Hematopoietic multipotent progenitor cell treated with erythropoietin and hydrocortisone succinate and interleukin-3 and kit ligand, for 4 days (in vitro differentiated cells): ENCODE data around the gene GATA2.

Experiments used
- DNase-seq: peaks from one replicate; pipeline ENCODE4 v3.0.0-alpha.2; 2015

GATA2 gene

DNA sequence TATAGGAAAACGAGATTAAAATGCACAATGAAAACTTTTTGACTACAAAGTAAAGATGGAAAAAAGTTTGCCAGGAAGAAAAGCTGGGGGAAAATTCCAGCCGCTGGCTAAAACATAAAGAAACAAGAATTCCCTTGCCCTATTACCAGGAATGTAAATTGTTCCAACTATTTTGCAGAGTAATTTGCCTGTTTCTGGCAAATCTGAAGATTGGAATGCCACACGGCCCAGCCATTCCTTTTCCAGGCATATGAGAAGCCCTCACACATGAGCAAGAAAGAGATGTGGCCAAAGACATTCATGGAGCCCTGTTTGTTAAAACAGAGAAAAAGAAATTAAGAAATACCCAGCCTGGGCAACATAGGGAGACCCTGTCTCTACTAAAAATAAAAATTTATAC lies 8.4 kb upstream of the GATA2 start:
- DNase-seq: no peak

DNA sequence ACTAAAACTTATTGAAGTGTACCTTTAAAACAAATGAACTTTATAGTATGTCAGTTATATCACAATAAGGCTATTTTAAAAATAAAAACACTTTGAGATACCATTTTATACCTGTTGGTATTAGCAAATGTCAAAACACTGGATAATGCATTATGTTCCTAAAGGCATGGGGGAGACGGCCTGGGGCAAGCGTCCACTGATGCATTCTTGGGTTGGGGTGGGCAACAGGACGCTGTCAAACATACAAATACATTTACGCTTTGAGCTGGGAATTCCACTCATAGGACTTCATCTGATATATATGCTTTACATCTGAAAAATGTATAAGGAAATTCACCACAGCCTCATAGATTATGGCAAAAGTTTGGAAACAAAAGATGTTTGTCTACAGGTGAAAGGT lies 7.6 kb upstream of the GATA2 start:
- no peak for DNase-seq

DNA sequence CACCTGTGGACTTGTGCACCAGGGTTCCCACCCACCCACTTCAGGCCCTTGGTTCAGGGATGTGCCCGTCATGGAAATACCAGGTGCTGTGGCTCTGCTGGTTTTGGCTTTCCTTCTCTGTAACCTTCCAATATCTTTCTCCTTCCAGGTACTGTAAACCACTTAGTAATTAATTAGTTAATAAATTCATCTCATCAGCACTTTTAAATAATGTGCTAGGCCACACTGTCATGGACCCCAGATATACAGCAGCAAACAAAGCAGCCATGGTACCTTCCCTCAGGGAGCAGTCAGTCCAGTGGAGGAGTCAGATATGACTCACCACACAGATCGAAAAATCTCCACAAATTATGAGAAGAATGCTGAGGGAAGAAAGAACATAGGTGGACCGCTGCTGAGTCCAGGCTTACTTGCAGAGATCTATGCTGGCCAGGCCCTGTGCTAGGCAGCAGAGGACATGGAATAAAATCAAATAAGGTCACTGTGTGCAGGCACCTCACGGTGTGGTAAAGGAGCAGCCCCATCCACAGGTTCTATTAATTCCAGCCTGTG lies 6.8 kb upstream of the GATA2 start:
- no peak for DNase-seq

GRCh38 chr3:128498901-128499530 lies 6.0 kb upstream of the GATA2 start:
- DNase-seq: no peak

GRCh38 chr3:128498127-128498626 lies 5.2 kb upstream of the GATA2 start:
- DNase-seq: no peak

GRCh38 chr3:128497305-128498126 lies 4.5 kb upstream of the GATA2 start:
- DNase-seq: peak; percentile 93

GRCh38 chr3:128496602-128497304 lies 3.8 kb upstream of the GATA2 start:
- peak; percentile 56 for DNase-seq

DNA sequence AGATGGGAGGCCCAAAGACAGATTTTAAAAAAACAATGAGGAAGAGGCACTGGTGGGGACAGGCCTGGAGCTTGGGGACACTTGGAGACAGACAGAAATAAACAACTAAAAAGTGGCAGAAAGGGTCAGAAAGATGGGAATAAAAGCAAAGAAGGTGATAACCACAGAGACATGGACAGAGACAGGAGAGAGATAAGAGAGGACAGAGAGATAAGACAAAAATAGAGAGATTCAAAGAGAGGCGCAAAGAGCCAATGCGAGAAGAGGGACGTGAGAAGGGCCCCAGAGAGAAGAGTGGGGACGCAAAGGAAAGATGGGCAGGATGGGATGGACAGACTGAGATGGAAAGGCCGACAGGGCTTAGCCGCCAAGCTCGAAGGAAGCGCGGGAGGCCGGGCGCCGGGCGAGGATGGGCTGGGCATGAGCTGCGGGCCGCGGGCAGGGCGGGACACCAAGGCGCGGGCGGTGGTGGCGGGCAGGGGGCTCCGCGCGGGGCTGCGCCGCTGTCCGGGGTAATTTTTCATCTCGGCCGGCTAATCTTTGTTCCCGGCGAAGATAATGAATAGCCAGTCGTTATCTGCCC lies 3.1 kb upstream of the GATA2 start:
- peak; percentile 24 for DNase-seq

DNA sequence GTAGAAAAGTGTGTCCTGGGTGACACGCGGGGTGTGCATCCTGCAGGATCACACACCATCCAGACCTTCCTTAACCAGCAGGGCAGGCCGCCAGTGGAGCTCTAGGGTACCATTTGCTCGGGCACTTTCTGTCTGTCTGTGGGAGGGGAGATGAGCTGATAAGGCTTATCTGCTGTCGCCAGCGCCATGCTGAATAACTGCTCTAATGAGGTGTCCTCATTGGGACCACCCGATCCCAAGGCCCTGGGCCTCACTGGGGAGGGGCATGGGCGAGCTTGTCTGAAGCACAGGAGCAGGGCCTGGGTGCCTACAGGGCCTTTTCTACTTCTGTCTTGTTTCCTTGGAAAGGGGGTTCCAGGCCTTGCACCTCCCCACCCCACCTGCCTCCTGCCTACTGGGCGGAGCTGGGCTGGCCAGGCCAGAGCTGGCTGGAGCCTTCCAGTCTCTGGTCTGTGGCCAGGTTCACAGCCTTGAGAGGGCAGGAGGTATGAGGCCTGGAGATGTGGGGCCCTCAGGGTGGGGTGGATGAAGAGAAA lies 2.5 kb upstream of the GATA2 start:
- DNase-seq: peak; percentile 93

- no peak for DNase-seq
Observed at GRCh38 chr3:128494367-128494650, 1.3 kb upstream of the GATA2 start.

DNA sequence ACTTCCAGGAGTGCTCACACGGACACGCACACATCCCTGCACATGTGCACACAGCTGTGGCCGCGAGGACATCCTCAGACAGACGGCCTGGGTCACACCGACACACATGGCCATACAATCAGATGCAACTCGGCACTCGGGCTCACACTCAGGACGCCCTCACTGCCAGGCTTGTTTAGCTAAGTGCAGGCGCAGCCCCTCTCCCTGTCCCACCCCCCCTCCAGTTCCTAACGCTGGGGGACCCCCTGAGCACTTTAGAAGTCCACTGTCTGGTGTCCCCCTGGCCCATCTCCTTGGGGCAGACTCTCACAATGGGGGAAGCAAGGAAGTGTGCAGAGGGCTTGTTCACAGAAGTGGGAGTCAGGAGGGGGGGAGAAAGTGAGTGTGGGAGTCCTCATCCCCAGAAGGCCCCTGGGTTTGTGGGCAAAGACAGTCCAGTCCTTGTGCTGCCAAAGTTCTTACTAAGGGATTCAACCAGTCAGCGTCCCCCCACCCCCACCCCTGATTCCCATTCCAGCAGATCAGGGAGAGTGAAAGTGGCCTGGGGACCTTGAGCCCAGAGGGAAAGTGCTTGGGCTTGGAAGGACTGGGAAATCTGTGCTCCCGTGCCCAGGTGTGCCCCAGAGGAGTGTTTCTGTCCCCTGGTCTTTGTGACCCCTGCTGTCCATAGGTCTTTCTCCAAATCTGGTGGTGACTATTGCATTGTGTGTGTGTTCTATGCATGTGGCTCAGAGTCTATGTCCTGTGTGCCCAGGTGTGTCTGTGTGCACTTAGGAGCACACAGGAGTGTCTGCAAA lies 767 bp upstream of the GATA2 start:
- peak; percentile 65 for DNase-seq

DNA sequence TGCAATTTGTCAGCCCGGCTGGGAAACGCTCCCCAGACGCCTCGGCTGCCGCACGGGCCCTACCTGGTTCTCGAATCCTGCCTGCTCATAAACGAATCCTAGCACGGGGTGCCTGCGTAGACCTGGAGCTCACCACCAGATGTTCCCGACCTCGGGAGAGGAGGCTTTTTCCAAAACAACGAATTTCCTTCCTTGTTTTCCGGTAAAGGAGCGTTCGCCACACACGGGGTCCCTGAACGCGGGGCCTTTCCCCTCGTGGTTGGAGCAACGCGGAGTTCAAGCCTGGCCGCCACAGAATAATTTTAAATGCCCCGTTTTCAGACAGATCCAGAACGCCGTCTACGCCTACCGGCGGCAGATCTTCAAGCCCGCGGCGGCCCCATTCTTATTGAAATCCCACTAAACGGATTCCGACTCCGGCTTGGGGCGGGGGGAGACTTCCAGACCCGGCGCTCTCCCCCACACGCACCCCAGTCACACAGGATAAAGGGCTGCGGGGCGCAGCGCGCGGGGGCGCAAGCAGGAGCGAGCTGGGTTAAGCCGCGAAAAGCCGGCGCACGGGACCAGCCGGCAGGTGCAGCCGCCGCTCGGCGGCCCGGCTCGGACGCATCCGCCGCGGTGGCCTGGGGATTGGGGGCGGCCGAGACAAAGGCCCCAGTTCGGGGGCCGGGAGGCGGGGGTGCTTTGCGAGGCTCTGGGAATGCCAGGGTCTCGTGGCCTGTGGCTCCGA lies 895 bp downstream of the GATA2 start:
- peak; percentile 52 for DNase-seq

GRCh38 chr3:128491691-128491940 lies 1.4 kb downstream of the GATA2 start:
- DNase-seq: no peak

DNA sequence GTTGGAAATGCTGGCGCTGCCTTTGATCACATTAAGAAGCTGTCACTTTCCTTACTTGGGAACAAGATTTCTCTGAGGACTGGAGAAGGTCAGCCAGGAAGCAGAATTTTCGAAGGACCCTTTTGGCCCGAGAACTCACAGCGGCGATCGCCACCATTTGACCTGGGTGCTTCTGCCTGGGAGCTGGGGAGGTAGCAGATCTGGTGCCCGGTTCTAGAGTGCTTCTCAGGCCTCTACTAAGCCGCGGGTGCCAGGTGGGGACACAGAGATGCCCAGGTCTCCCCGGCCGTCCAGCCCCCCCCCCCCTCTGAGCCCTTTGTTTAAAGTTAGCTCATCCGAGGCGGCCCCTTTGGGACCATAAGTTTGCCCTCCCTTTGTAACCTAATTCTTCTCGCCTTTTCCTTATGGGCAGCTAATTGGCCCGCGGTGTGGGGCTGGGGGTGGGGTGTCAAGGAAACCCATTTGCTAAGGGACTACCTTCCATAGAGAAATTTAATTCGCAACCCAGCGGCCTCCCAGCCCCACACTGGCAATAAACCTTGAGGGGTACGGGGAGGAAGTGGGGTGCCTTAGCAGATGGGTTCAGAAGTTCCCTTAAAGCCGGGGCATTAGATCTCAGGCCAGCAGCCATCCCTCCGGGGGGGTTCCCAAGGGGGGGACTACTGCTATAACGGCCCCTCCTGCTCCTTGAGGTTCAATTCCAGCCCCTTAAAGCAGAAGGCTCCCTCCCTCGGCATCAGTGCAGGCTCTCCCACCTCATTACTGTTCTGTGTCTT lies 1.9 kb downstream of the GATA2 start:
- peak; percentile 79 for DNase-seq

GRCh38 chr3:128490650-128490914 lies 2.4 kb downstream of the GATA2 start:
- DNase-seq: no peak

DNA sequence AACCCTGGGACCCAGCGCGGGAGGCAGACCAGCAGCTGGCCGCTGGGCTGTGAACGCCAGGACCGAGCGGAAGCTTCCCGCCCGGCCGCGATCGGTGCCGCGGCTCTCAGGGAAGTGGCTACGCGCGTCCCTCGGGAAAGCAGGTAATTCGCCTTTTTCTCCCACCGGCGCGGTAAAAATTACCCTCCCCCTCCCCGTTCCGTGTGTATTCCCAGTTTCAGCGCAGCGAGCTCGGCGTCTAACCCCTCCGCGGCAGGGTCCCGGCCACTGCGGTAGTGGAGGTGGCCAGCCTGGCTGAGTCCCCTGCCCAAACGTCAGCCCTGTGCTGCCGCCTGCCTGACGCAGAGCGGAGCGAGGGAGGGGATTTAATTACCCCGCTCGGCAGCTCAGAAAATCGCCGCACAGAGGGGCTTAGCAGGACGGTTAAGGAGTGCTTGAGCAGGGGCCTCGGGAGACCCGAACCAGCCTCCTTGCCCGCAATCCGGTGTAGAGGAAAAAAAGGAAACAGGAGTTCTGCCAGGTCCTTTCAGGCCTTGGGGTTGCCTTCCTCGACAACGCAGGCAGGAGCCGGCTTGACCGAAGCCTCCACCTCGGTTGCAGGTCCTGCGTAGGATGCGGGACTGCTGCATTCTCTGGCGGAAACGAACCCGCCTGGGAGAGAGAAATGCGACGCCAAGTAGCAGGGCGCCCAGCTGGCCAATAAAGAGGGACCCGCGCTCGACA lies 2.9 kb downstream of the GATA2 start:
- DNase-seq: peak; percentile 80

DNA sequence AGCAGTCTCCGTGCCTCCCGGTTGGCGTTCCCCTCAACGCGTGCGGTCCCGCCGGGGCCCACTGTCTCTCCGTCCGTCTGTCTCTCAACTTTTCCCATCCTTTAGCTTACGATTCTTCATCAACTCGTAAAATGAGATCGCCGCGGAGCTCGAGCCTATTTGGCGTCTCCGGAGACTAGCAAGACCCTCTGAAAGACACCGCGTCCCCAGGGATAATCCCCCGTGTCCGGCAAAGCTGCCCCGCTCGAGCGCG lies 3.4 kb downstream of the GATA2 start:
- DNase-seq: peak; percentile 50

DNA sequence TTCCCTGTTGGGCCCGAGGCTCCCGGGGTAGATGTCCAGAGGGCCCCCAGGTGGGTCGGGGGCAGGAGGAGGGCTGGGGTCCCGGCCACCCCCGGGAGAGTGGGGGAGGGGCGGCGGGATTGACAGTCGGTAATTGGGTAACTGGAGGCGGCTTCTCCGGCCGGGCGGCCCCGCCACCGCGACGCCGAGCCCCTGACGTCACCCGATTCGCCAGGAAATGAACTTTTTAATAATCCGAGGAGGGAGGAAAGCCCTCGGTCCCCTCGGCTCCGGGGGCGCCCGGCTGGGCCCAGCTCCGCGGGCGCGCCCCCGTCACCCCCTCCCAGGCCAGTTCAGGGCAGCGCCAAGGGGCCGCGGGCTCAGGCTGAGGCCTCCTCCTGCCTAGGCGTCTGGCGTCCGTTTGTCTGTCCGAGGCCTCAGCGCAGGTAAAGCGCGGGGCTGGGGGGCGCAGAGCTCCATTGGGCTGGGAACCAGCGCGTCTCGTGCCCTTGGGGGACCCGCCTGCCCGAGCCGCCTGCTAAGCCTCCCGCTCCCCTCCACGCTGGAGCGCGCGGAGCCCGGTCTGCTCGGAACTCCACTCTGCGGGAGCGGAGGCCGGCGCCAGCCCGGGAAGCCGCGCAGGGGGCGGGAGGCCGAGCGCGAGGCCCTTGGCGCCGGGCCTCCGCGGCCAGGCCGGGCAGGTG lies 3.9 kb downstream of the GATA2 start:
- DNase-seq: peak; percentile 88

GRCh38 chr3:128488636-128488990 lies 4.4 kb downstream of the GATA2 start:
- DNase-seq: peak; percentile 80
